Duodenal mucosa (tissue), 2 donors: Measurements from ENCODE around the gene MAL.

Experiments
- H3K27ac ChIP-seq: one replicate; pipeline ENCODE4 v1.7.0; 2013; ENCODE audit warnings: low read depth, low read length
- H3K27me3 ChIP-seq, 2 donors: one replicate each; pipeline ENCODE4 v1.7.0; 2013; ENCODE audit warnings: low read length in 2 of 2, control low read depth in 1 of 2; ENCODE audit not compliant: insufficient read depth in 2 of 2, control insufficient read depth in 1 of 2
- H3K36me3 ChIP-seq, 2 donors: one replicate each; pipeline ENCODE4 v1.7.0; 2013; ENCODE audit warnings: low read length in 2 of 2, control low read depth in 1 of 2; ENCODE audit not compliant: insufficient read depth in 2 of 2, control insufficient read depth in 1 of 2
- H3K4me1 ChIP-seq, 2 donors: one replicate each; pipeline ENCODE4 v1.7.0; 2013; ENCODE audit warnings: low read length in 2 of 2, control low read depth in 1 of 2; ENCODE audit not compliant: insufficient read depth in 2 of 2, control insufficient read depth in 1 of 2
- H3K4me3 ChIP-seq, 2 donors: one replicate each; pipeline ENCODE4 v1.7.0; 2013; ENCODE audit warnings: low read length in 2 of 2, low read depth in 1 of 2
- H3K9ac ChIP-seq, 2 donors: one replicate each; pipeline ENCODE4 v1.7.0; 2013; ENCODE audit warnings: low read length in 2 of 2, low read depth in 1 of 2
- H3K9me3 ChIP-seq, 2 donors: one replicate each; pipeline ENCODE4 v1.7.0; 2013; ENCODE audit warnings: low read length in 2 of 2, control low read depth in 1 of 2; ENCODE audit not compliant: control insufficient read depth in 1 of 2

MAL gene

GRCh38 chr2:94996305-94997100 is 29.0 kb upstream of the MAL start:
- Histone ChIP-seq H3K4me3 (no peak overlapping the region), H3K4me1 (no peaks in the 10 kb centered on the region)

GRCh38 chr2:94997981-94998930 is 27.3 kb upstream of the MAL start:
- H3K27me3 ChIP-seq: peaks cover 8 to 10% of the 10 kb centered on the region in 2 donors
- no peaks in the 10 kb centered on the region for H3K9me3 ChIP-seq
- H3K9ac ChIP-seq: no peak overlapping the region
- H3K4me3 ChIP-seq: no peak overlapping the region
- H3K36me3 ChIP-seq: no peaks in the 10 kb centered on the region
- no peak overlapping the region for H3K27ac ChIP-seq
- H3K4me1 ChIP-seq: no peaks in the 10 kb centered on the region

More at GRCh38 chr2:94996305-94997100, 29.0 kb upstream of the MAL start:
- no peak overlapping the region for H3K27ac ChIP-seq
- no peaks in the 10 kb centered on the region for H3K36me3 ChIP-seq
- no peaks in the 10 kb centered on the region for H3K9me3 ChIP-seq
- no peak overlapping the region for H3K9ac ChIP-seq
- peaks cover 8 to 10% of the 10 kb centered on the region in 2 donors for H3K27me3 ChIP-seq

GRCh38 chr2:94999431-94999883 is 26.1 kb upstream of the MAL start:
- Histone ChIP-seq H3K27me3 (peaks cover 12 to 13% of the 10 kb centered on the region in 2 donors), H3K9me3 (no peaks in the 10 kb centered on the region), H3K9ac (no peak overlapping the region), H3K4me1 (no peaks in the 10 kb centered on the region), H3K36me3 (no peaks in the 10 kb centered on the region), H3K27ac (no peak overlapping the region), H3K4me3 (no peak overlapping the region)

GRCh38 chr2:95001051-95001562 is 24.4 kb upstream of the MAL start:
- Histone ChIP-seq H3K9ac (no peak overlapping the region), H3K27me3 (peaks cover 9 to 13% of the 10 kb centered on the region in 2 donors), H3K9me3 (no peaks in the 10 kb centered on the region), H3K36me3 (no peaks in the 10 kb centered on the region), H3K4me3 (no peak overlapping the region), H3K27ac (no peak overlapping the region), H3K4me1 (no peaks in the 10 kb centered on the region)

GRCh38 chr2:95001701-95002100 is 23.8 kb upstream of the MAL start:
- Histone ChIP-seq H3K27ac (no peak overlapping the region), H3K36me3 (no peaks in the 10 kb centered on the region), H3K9ac (no peak overlapping the region), H3K27me3 (peaks cover 9 to 13% of the 10 kb centered on the region in 2 donors), H3K4me3 (no peak overlapping the region), H3K9me3 (no peaks in the 10 kb centered on the region), H3K4me1 (no peaks in the 10 kb centered on the region)

GRCh38 chr2:95002498-95002897 is 23.0 kb upstream of the MAL start:
- Histone ChIP-seq H3K9me3 (no peaks in the 10 kb centered on the region), H3K4me3 (no peak overlapping the region), H3K27me3 (peaks cover 4 to 13% of the 10 kb centered on the region in 2 donors), H3K36me3 (no peaks in the 10 kb centered on the region), H3K27ac (no peak overlapping the region), H3K9ac (no peak overlapping the region), H3K4me1 (no peaks in the 10 kb centered on the region)

- Histone ChIP-seq H3K9ac (no peak overlapping the region), H3K27me3 (peaks cover 4 to 9% of the 10 kb centered on the region in 2 donors), H3K9me3 (no peaks in the 10 kb centered on the region), H3K4me1 (no peaks in the 10 kb centered on the region), H3K36me3 (no peaks in the 10 kb centered on the region), H3K27ac (no peak overlapping the region), H3K4me3 (no peak overlapping the region)
Measured at GRCh38 chr2:95004287-95004686, 21.2 kb upstream of the MAL start.

GRCh38 chr2:95004711-95005110 is 20.8 kb upstream of the MAL start:
- H3K9ac ChIP-seq: no peak overlapping the region
- no peaks in the 10 kb centered on the region for H3K4me1 ChIP-seq
- H3K27me3 ChIP-seq: peaks cover 4 to 9% of the 10 kb centered on the region in 2 donors
- no peaks in the 10 kb centered on the region for H3K36me3 ChIP-seq
- no peaks in the 10 kb centered on the region for H3K9me3 ChIP-seq
- H3K4me3 ChIP-seq: no peak overlapping the region
- no peak overlapping the region for H3K27ac ChIP-seq

- Histone ChIP-seq H3K9me3 (no peaks in the 10 kb centered on the region), H3K36me3 (no peaks in the 10 kb centered on the region), H3K4me3 (no peak overlapping the region), H3K9ac (no peak overlapping the region), H3K27ac (no peak overlapping the region), H3K27me3 (peaks cover 4 to 9% of the 10 kb centered on the region in 2 donors), H3K4me1 (no peaks in the 10 kb centered on the region)
Measured at GRCh38 chr2:95005726-95006125, 19.8 kb upstream of the MAL start.

GRCh38 chr2:95006588-95006987 is 18.9 kb upstream of the MAL start:
- no peak overlapping the region for H3K4me3 ChIP-seq
- H3K4me1 ChIP-seq: no peaks in the 10 kb centered on the region
- H3K27me3 ChIP-seq: peaks cover 4 to 9% of the 10 kb centered on the region in 2 donors
- H3K9me3 ChIP-seq: no peaks in the 10 kb centered on the region
- H3K36me3 ChIP-seq: no peaks in the 10 kb centered on the region
- no peak overlapping the region for H3K9ac ChIP-seq
- no peak overlapping the region for H3K27ac ChIP-seq
